MM.1S (cell line): ENCODE measurements around the gene PAEP.

Source experiments
- DNase-seq: peaks from one replicate; pipeline ENCODE4 v3.0.0-alpha.2; 2015
- H2AFZ ChIP-seq: fragments of 300-600 bp; sonication (generic); 2 replicates; pipeline ENCODE4 v1.6.0; 2016; ENCODE audit warnings: antibody characterized with exemption, low read length
- H3F3A ChIP-seq: fragments of 300-600 bp; sonication (generic); 2 replicates; pipeline ENCODE4 v1.6.1; 2016; ENCODE audit warnings: mild to moderate bottlenecking, antibody characterized with exemption, low read length, moderate library complexity, mixed read lengths; ENCODE audit not compliant: insufficient read depth
- H3K27ac ChIP-seq: fragments of 300-600 bp; sonication (generic); 2 replicates; pipeline ENCODE4 v1.5.1; 2016; ENCODE audit warnings: mild to moderate bottlenecking, low read length
- H3K27me3 ChIP-seq: fragments of 300-600 bp; sonication (generic); replicated peaks from 2 replicates; pipeline ENCODE4 v1.6.0; 2016; ENCODE audit warnings: low read length; ENCODE audit not compliant: insufficient read depth
- H3K36me3 ChIP-seq: fragments of 300-600 bp; sonication (generic); replicated peaks from 2 replicates; pipeline ENCODE4 v1.6.1; 2016; ENCODE audit warnings: mild to moderate bottlenecking, low read length, mixed read lengths; ENCODE audit not compliant: insufficient read depth
- H3K4me1 ChIP-seq: fragments of 300-600 bp; sonication (generic); 2 replicates; pipeline ENCODE4 v1.6.1; 2016; ENCODE audit warnings: low read length, mixed read lengths
- H3K4me2 ChIP-seq: fragments of 300-600 bp; sonication (generic); 2 replicates; pipeline ENCODE4 v1.6.0; 2016; ENCODE audit warnings: low read depth, low read length
- H3K4me3 ChIP-seq: fragments of 300-600 bp; sonication (generic); 2 replicates; pipeline ENCODE4 v1.5.1; 2016; ENCODE audit warnings: low read length, mixed read lengths
- H3K79me2 ChIP-seq: fragments of 300-600 bp; sonication (generic); 2 replicates; pipeline ENCODE4 v1.6.1; 2016; ENCODE audit warnings: mixed run types, low read length, mixed read lengths
- H3K9ac ChIP-seq: fragments of 300-600 bp; sonication (generic); 2 replicates; pipeline ENCODE4 v1.6.1; 2016; ENCODE audit warnings: low read length, mixed read lengths
- H3K9me2 ChIP-seq: fragments of 300-600 bp; sonication (generic); replicated peaks from 2 replicates; pipeline ENCODE4 v1.6.1; 2016; ENCODE audit warnings: mild to moderate bottlenecking, low read length, mixed read lengths; ENCODE audit not compliant: insufficient read depth
- H3K9me3 ChIP-seq: fragments of 300-600 bp; sonication (generic); replicated peaks from 2 replicates; pipeline ENCODE4 v1.6.1; 2016; ENCODE audit warnings: mild to moderate bottlenecking, low read length, mixed read lengths; ENCODE audit not compliant: insufficient read depth
- H4K20me1 ChIP-seq: fragments of 300-600 bp; sonication (generic); 2 replicates; pipeline ENCODE4 v1.6.1; 2016; ENCODE audit warnings: mild to moderate bottlenecking, low read length, moderate library complexity, mixed read lengths; ENCODE audit not compliant: insufficient read depth
- CTCF ChIP-seq: fragments of 300-600 bp; sonication (generic); IDR thresholded peaks from 2 replicates; pipeline ENCODE4 v1.5.1; 2016; ENCODE audit warnings: antibody characterized with exemption, low read length, mixed read lengths
- EZH2 ChIP-seq: fragments of 300-600 bp; sonication (generic); optimal IDR thresholded peaks from 2 replicates; pipeline ENCODE3; 2017; ENCODE audit warnings: low read depth, mild to moderate bottlenecking, antibody characterized with exemption, low read length, mixed read lengths
- EZH2phosphoT487 ChIP-seq: fragments of 300-600 bp; sonication (generic); IDR thresholded peaks from 2 replicates; pipeline ENCODE4 v1.6.1; 2018; ENCODE audit warnings: antibody characterized with exemption, low read length

The PAEP gene

GRCh38 chr9:135517407-135517822 lies 44.1 kb upstream of the PAEP start:
- H3K36me3 ChIP-seq, result no peaks in the 10 kb centered on the region
- no peaks in the 10 kb centered on the region for H3K4me1 ChIP-seq
- no peak overlapping the region for H3K4me3 ChIP-seq
- no peaks in the 10 kb centered on the region for H3K9me3 ChIP-seq
- no peaks in the 10 kb centered on the region for H3K9me2 ChIP-seq
- no peak overlapping the region for H3K4me2 ChIP-seq
- H3K27ac ChIP-seq, result no peak overlapping the region
- TF ChIP-seq CTCF (no peak), EZH2phosphoT487 (no peak), EZH2 (no peak)
- H3F3A ChIP-seq, result no peaks in the 10 kb centered on the region
- no peaks in the 10 kb centered on the region for H4K20me1 ChIP-seq
- H3K79me2 ChIP-seq, result no peaks in the 10 kb centered on the region
- DNase-seq, result no peak
- H3K9ac ChIP-seq, result no peak overlapping the region
- H3K27me3 ChIP-seq, result peaks cover 17% of the 10 kb centered on the region
- H2AFZ ChIP-seq, result no peak overlapping the region

GRCh38 chr9:135519179-135519971 lies 42.2 kb upstream of the PAEP start:
- Histone ChIP-seq H3F3A (no peaks in the 10 kb centered on the region), H3K9me3 (no peaks in the 10 kb centered on the region), H3K79me2 (no peaks in the 10 kb centered on the region), H3K27me3 (peaks cover 17% of the 10 kb centered on the region), H3K4me3 (no peak overlapping the region), H3K9ac (no peak overlapping the region), H3K36me3 (no peaks in the 10 kb centered on the region), H3K27ac (no peak overlapping the region), H2AFZ (no peak overlapping the region), H3K4me2 (no peak overlapping the region), H4K20me1 (no peaks in the 10 kb centered on the region), H3K9me2 (no peaks in the 10 kb centered on the region), H3K4me1 (no peaks in the 10 kb centered on the region)
- TF ChIP-seq CTCF, result no peak
- no peak for DNase-seq

- Histone ChIP-seq H3K4me3 (no peak within 1 kb of the TSS), H3K4me2 (no peak within 1 kb of the TSS), H3F3A (no peaks in the 10 kb centered on the region), H3K4me1 (no peaks in the 10 kb centered on the region), H3K9me3 (no peaks in the 10 kb centered on the region), H3K9ac (no peak within 1 kb of the TSS), H3K9me2 (no peaks in the 10 kb centered on the region), H3K79me2 (no peaks in the 10 kb centered on the region), H3K27me3 (peaks cover 17% of the 10 kb centered on the region), H4K20me1 (no peaks in the 10 kb centered on the region), H2AFZ (no peak within 1 kb of the TSS), H3K27ac (no peak within 1 kb of the TSS), H3K36me3 (no peaks in the 10 kb centered on the region)
- TF ChIP-seq EZH2phosphoT487, result no peak
- no peak for DNase-seq
These were observed 40.5 kb upstream of the PAEP start, which contains the start of gene LCN1 for GRCh38 chr9:135520916-135521607. LCN1 (plus strand) TSS chr9:135521440; CDS start chr9:135521498, 58 bp downstream.

- no peak for DNase-seq
- no peaks in the 10 kb centered on the region for H3K79me2 ChIP-seq
- H3K36me3 ChIP-seq, result no peaks in the 10 kb centered on the region
- no peaks in the 10 kb centered on the region for H4K20me1 ChIP-seq
- no peaks in the 10 kb centered on the region for H3K9me2 ChIP-seq
- TF ChIP-seq CTCF, result no peak
- no peak for TF ChIP-seq EZH2phosphoT487
- no peak for TF ChIP-seq EZH2
- no peak overlapping the region for H3K9ac ChIP-seq
- no peak overlapping the region for H2AFZ ChIP-seq
- H3K9me3 ChIP-seq, result no peaks in the 10 kb centered on the region
- peaks cover 17% of the 10 kb centered on the region for H3K27me3 ChIP-seq
- no peak overlapping the region for H3K4me2 ChIP-seq
- H3K27ac ChIP-seq, result no peak overlapping the region
- no peaks in the 10 kb centered on the region for H3K4me1 ChIP-seq
- H3K4me3 ChIP-seq, result no peak overlapping the region
- no peaks in the 10 kb centered on the region for H3F3A ChIP-seq
These were observed 39.9 kb upstream of the PAEP start for GRCh38 chr9:135521608-135522095.
